ENCODE data around the gene OR10A2.

DNA sequence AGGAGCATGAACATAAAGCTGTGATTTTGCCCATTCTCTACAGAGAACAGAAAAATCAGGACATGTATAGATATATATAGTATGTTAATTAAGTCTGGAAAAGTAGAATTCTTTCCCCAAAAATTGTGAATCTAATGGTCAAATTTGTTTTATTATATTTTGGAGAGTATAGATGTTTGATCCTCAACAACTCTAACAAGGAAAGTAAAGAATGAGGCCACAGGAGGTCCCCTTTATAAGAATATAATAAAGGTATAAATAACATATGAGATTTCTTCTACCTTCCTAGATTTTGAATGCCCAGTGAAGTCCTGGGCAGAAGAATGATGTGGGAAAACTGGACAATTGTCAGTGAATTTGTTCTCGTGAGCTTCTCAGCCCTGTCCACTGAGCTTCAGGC, 13.5 kb downstream of the OR10A2 start, which contains the start of gene OR10A4:
- TF ChIP-seq YY1 (IDR thresholded peaks at IDR 0.05; ENCODE audit: low read depth) (no peak), EP300 (IDR thresholded peaks at IDR 0.05; ENCODE audit: borderline replicate concordance in 1 of 2, low read depth in 1 of 2, low read length in 1 of 2) (no peak), RAD21 (IDR thresholded peaks at IDR 0.05; ENCODE audit: low read length) (no peak), TAF1 (IDR thresholded peaks at IDR 0.05; ENCODE audit: borderline replicate concordance, low read depth, low read length) (no peak), EZH2phosphoT487 (IDR thresholded peaks at IDR 0.05; ENCODE audit: borderline replicate concordance, low read depth) (no peak), TEAD4 (IDR thresholded peaks at IDR 0.05; ENCODE audit: borderline replicate concordance, insufficient read depth) (no peak), RXRA (IDR thresholded peaks at IDR 0.05; ENCODE audit: borderline replicate concordance, low read depth) (no peak)
- TF ChIP-seq, protein P1, sequence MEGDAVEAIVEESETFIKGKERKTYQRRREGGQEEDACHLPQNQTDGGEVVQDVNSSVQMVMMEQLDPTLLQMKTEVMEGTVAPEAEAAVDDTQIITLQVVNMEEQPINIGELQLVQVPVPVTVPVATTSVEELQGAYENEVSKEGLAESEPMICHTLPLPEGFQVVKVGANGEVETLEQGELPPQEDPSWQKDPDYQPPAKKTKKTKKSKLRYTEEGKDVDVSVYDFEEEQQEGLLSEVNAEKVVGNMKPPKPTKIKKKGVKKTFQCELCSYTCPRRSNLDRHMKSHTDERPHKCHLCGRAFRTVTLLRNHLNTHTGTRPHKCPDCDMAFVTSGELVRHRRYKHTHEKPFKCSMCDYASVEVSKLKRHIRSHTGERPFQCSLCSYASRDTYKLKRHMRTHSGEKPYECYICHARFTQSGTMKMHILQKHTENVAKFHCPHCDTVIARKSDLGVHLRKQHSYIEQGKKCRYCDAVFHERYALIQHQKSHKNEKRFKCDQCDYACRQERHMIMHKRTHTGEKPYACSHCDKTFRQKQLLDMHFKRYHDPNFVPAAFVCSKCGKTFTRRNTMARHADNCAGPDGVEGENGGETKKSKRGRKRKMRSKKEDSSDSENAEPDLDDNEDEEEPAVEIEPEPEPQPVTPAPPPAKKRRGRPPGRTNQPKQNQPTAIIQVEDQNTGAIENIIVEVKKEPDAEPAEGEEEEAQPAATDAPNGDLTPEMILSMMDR (IDR thresholded peaks at IDR 0.05) = no peak
- TF ChIP-seq, protein P2, sequence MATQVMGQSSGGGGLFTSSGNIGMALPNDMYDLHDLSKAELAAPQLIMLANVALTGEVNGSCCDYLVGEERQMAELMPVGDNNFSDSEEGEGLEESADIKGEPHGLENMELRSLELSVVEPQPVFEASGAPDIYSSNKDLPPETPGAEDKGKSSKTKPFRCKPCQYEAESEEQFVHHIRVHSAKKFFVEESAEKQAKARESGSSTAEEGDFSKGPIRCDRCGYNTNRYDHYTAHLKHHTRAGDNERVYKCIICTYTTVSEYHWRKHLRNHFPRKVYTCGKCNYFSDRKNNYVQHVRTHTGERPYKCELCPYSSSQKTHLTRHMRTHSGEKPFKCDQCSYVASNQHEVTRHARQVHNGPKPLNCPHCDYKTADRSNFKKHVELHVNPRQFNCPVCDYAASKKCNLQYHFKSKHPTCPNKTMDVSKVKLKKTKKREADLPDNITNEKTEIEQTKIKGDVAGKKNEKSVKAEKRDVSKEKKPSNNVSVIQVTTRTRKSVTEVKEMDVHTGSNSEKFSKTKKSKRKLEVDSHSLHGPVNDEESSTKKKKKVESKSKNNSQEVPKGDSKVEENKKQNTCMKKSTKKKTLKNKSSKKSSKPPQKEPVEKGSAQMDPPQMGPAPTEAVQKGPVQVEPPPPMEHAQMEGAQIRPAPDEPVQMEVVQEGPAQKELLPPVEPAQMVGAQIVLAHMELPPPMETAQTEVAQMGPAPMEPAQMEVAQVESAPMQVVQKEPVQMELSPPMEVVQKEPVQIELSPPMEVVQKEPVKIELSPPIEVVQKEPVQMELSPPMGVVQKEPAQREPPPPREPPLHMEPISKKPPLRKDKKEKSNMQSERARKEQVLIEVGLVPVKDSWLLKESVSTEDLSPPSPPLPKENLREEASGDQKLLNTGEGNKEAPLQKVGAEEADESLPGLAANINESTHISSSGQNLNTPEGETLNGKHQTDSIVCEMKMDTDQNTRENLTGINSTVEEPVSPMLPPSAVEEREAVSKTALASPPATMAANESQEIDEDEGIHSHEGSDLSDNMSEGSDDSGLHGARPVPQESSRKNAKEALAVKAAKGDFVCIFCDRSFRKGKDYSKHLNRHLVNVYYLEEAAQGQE (IDR thresholded peaks at IDR 0.05; ENCODE audit: low read depth, low read length) = no peak

Measured in SK-N-SH (cell line).